PC-3 (cell line): ENCODE data around the gene ZEB2.

Experiments used
- CTCF ChIP-seq: fragments of 300-600 bp; sonication (generic); conservative IDR thresholded peaks from 2 replicates; pipeline ENCODE4 v1.5.1; 2017; ENCODE audit warnings: antibody characterized with exemption, low read depth, mild to moderate bottlenecking, low read length
- EZH2 ChIP-seq: fragments of 300-600 bp; sonication (generic); IDR thresholded peaks from one replicate; pipeline ENCODE4 v1.6.1; 2017; ENCODE audit warnings: antibody characterized with exemption, mild to moderate bottlenecking, low read length; ENCODE audit not compliant: unreplicated experiment

- TF ChIP-seq CTCF: no peak
- no peak for TF ChIP-seq EZH2
Observed at GRCh38 chr2:144528108-144528507, 8.2 kb upstream of the ZEB2 start.
